SH-SY5Y (cell line): Measurements from ENCODE around the gene IL34.

ENCODE experiments used
- GATA2 ChIP-seq: IDR thresholded peaks from 2 replicates; pipeline ENCODE4 v1.6.1; 2011; ENCODE audit warnings: mild to moderate bottlenecking, low read depth, low read length
- GATA3 ChIP-seq: IDR thresholded peaks from 2 replicates; pipeline ENCODE4 v1.6.1; 2011; ENCODE audit warnings: low read depth, mild to moderate bottlenecking, low read length, moderate library complexity

DNA sequence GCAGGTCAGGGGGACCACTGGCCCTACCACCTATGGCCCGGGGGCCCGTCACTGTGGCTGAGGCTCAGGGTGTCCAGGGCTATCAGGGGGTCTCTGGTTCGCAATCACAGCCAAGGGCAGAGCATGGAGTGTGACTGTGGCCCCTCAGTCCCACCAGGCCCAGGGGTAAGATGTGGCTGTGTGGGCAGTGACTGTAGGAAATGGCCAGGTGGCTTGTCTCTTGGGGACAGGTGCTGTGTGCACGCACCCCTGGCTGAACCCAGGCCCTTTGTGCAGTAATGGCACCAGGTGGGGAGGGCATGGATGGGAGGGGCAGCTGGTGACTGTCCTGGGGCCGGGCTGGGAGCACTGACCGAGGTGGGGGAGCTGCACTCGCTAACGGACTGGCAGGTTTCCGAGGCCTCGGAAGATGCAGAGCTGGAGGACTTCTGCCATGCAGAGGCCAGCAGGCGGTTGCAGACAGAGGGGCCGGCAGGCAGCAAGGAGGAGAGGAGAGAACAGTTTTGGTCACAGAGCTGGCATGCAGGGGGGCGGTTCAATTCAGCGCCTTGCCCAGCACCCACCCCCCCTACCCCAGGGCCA lies 18.8 kb downstream of the IL34 start:
- TF ChIP-seq GATA2 (no peak), GATA3 (no peak)
